HG02852 (cell line): Measurements from ENCODE around the gene PCNT.
"Not testable (repeated sequence)": the region's sequence is repeated elsewhere in the genome, so short reads cannot be mapped to it uniquely, and the experiment has no call there.

Source experiments
- ATAC-seq: cut with Tn5 transposase; IDR thresholded peaks from one replicate; pipeline ENCODE4 v1.9.1; 2021; ENCODE audit warnings: mild to moderate bottlenecking, moderate library complexity; ENCODE audit not compliant: unreplicated experiment

PCNT gene

DNA sequence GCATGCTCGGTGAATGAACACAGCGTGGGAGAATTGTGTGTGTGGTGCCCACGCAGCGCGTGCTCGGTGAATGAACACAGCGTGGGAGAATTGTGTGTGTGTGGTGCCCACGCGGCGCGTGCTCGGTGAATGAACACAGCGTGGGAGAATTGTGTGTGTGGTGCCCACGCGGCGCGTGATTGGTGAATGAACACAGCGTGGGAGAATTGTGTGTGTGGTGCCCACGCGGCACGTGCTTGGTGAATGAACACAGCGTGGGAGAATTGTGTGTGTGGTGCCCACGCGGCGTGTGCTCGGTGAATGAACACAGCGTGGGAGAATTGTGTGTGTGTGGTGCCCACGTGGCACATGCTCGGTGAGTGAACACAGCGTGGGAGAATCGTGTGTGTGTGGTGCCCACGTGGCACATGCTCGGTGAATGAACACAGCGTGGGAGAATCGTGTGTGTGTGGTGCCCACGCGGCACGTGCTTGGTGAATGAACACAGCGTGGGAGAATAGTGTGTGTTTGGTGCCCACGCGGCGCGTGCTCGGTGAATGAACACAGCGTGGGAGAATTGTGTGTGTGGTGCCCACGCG lies 79.4 kb downstream of the PCNT start:
- ATAC-seq = not testable (repeated sequence)

GRCh38 chr21:46404306-46404705 lies 80.3 kb downstream of the PCNT start:
- ATAC-seq = no peak

DNA sequence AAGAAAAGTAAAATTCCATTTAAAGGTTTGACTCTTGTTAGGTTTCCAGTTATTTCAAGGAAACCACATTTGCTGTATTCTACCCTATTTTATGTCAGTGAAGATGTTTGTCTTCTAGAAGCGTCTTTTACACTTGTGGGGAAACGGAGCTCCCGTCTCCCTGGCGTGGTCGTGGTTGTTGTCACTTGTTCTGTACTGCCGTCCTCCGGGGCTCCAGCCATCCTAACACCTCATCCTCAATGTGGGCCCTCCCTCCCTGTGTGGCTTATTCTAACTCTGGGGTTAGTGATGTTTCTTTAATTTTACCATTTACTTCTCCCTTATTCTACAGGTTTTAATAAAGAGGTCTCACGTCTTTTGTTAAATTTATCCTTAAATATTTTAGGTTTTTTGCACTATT lies 82.0 kb downstream of the PCNT start:
- no peak for ATAC-seq

DNA sequence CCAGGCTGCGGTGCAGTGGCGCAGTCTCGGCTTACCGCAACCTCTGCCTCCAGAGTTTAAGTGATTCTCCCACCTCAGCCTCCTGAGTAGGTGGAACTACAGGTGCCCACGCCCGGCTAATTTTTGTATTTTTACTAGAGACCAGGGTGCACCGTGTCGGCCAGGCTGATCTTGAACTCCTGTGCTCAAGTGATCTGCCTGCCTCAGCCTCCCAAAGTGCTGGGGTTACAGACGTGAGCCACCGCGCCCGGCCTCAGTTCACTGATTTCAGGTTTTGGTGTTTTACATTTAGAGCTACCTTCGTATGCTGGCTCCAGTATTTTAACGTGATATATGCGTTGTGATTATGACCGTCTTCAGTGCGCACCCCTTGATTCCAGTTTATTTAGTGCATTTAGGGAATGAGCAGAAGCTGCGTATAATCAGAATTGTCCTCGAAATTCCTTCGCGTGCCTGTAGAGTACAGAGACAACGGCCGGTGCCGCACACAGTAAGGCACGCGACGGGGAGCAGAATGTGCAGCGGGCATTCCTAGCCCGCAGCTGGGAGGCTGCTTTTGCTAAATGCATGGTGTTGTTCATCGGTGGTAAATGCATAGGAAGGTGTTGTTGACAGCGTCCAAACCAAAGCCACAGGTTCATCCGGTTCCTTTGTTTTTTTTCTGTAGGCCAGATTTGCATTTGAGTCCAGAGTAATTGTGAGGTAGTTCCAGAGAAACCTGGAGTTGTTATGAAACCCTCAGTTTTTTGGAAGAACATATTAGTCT lies 85.9 kb downstream of the PCNT start:
- ATAC-seq = no peak

- no peak for ATAC-seq
Observed at GRCh38 chr21:46410516-46410915, 86.6 kb downstream of the PCNT start.

DNA sequence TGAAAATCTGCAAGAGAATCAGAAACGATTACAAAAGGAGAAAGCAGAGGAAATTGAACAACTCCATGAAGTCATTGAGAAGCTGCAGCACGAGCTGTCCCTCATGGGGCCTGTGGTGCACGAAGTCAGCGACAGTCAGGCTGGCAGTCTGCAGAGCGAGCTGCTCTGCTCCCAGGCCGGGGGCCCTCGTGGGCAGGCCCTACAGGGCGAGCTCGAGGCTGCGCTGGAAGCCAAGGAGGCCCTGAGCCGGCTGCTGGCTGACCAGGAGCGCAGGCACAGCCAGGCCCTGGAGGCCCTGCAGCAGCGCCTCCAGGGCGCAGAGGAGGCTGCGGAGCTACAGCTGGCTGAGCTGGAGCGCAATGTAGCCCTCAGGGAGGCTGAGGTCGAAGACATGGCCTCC lies 87.3 kb downstream of the PCNT start:
- ATAC-seq = no peak

- no peak for ATAC-seq
Observed at GRCh38 chr21:46411691-46412090, 87.7 kb downstream of the PCNT start.

GRCh38 chr21:46412521-46413364 lies 88.8 kb downstream of the PCNT start:
- no peak for ATAC-seq

- no peak for ATAC-seq
Observed at GRCh38 chr21:46413365-46413696, 89.4 kb downstream of the PCNT start.

GRCh38 chr21:46414965-46415275 lies 91.0 kb downstream of the PCNT start:
- no peak for ATAC-seq

GRCh38 chr21:46416551-46416950 lies 92.6 kb downstream of the PCNT start:
- ATAC-seq = no peak

DNA sequence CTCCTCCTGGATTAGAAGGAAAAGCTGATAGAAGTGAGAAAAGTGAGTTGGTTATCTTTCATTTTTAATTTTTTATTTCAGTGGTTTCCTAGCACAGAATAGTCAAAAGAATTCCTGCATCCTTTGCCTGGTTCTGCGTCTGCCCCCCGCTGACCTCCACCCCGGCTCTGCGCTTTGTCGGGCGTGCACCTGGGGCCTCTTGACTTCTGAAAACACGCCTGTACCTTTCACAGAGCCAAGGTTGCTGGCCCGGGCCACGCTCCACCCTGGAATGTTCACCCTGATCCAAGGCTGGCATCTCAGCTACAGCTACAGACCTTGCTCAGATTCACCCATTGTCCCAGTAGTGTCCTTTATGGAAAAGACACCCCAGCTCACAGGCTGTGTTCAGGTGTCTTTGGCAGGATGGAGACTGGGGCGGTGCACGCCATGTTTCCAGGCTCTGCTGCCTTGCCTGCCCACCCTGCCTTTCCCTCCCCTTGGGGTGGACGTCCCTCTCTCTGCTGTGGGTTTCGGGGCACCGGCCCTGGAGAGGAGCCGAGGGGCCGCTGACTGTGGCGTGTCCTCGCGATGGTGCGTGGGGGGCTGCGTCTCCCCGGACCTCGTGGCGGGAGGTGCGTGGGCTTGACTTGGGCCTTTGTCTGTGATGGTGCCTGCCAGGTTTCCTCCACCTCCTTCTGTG lies 94.5 kb downstream of the PCNT start:
- no peak for ATAC-seq

DNA sequence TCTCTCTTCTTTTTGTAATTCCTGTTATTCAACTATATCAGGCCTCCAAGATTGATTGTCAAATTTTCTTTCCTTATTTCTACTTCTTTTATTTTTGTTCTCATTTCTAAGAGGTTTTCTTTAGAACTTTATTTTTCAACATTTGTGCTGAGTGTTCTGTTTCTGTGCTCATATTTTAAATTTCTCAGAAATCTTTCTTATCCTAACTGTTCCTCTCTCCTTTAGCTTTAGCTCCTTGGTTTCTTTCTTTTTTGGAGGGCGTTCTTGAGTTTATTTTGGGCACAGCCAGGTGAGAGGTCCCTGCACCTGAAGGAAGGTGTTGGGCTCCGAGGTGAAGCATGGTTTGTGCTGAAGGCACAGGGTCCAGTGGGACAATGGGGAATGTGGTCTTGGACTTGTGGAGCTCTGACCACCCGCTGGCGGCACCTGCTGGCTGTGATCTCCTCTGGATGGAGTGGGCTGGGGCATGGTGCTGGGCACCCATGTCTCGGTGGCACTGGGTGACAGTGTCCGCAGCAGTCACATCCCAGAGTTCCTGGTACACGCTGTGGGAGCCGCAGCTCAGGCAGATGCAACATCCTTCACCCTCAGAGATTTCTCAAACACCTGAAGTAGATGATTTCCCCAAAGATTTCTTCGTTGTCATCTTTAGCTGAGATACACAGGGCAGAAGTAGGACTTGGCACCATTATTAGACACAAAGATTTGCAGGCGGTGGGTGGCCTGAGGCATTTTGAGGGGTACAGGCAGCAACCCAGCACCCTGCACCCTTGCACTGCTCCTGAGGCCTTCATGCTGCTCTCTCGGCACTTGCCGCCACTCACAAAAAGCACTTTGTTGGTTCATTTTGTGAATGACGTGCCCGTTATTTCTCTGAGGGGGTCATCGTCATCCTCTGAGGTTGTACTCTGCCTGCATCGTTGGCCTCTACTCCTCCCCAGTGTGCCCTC lies 96.6 kb downstream of the PCNT start:
- ATAC-seq = no peak

- no peak for ATAC-seq
Observed at GRCh38 chr21:46421191-46421750, 97.3 kb downstream of the PCNT start.

GRCh38 chr21:46421756-46422555 lies 98.0 kb downstream of the PCNT start:
- ATAC-seq = no peak

GRCh38 chr21:46422636-46423241 lies 98.8 kb downstream of the PCNT start:
- ATAC-seq = no peak

DNA sequence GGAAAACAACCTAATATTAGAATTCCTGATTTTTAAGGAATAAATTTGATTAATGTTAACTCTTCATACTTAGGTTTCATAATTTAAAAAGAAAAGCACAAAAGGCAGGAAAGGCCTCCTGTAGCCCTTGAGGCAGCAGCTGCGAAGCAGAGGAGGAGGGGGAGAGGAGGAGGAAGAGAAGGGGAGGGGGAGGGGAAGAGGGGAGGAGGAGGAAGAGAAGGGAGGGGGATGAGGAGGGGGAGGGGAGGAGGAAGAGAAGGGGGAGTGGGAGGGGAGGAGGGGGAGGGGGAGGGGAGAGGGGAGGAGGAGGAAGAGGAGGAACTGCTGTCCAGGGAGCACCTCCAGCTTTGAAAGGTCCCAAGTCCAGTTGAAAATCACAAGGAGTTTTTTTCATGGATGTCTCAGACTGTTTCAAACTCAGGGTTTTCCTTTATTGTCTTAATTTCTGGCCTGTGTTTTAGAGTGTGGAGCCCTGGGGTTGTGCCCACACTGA lies 99.6 kb downstream of the PCNT start:
- ATAC-seq = no peak

DNA sequence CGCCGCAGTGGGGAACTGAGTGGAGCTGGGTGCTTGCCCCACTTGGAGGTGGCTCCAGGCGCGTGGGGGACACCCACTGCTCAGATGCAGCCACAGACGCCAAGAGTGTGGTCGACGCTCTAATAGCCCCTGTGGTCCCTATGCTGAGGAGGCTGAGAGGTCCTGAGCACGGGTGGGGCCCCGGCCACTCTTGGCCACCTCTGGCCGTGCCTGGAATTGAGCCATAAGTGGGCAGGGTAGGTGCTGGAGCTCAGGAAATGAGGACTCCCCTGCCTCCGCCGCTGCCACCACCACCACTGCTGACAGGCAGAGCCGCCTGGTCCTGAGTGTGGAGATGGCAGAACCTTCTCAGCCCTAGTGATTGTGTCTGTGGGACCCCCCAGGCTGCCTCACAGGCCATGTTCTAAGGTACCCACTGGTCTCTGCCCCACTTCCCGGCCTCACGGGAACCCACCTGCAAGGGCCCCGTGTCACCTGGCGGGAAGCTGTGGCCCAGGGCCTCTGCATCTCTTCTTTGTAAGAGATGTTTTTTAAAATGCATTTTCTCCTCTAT lies 100.2 kb downstream of the PCNT start:
- no peak for ATAC-seq
